ENCODE measurements around the gene NGFR. TPM values are rescaled to one million over a fixed set of nuclear protein-coding genes. Genes with fewer than 3 reads are reported as not detected.

Gene NGFR
- total RNA-seq, 1 donor, result under 0.01 TPM

- no peak overlapping the region for H3K4me3 ChIP-seq (ENCODE audit: low read depth, low read length)
- TF ChIP-seq, protein P1, sequence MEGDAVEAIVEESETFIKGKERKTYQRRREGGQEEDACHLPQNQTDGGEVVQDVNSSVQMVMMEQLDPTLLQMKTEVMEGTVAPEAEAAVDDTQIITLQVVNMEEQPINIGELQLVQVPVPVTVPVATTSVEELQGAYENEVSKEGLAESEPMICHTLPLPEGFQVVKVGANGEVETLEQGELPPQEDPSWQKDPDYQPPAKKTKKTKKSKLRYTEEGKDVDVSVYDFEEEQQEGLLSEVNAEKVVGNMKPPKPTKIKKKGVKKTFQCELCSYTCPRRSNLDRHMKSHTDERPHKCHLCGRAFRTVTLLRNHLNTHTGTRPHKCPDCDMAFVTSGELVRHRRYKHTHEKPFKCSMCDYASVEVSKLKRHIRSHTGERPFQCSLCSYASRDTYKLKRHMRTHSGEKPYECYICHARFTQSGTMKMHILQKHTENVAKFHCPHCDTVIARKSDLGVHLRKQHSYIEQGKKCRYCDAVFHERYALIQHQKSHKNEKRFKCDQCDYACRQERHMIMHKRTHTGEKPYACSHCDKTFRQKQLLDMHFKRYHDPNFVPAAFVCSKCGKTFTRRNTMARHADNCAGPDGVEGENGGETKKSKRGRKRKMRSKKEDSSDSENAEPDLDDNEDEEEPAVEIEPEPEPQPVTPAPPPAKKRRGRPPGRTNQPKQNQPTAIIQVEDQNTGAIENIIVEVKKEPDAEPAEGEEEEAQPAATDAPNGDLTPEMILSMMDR (IDR thresholded peaks at IDR 0.05; ENCODE audit: insufficient read depth, low read depth, low read length), result no peak
- DNase-seq (ENCODE audit: low read depth), result no peak
These were observed 14.1 kb upstream of the NGFR start for GRCh38 chr17:49480836-49481615.

DNA sequence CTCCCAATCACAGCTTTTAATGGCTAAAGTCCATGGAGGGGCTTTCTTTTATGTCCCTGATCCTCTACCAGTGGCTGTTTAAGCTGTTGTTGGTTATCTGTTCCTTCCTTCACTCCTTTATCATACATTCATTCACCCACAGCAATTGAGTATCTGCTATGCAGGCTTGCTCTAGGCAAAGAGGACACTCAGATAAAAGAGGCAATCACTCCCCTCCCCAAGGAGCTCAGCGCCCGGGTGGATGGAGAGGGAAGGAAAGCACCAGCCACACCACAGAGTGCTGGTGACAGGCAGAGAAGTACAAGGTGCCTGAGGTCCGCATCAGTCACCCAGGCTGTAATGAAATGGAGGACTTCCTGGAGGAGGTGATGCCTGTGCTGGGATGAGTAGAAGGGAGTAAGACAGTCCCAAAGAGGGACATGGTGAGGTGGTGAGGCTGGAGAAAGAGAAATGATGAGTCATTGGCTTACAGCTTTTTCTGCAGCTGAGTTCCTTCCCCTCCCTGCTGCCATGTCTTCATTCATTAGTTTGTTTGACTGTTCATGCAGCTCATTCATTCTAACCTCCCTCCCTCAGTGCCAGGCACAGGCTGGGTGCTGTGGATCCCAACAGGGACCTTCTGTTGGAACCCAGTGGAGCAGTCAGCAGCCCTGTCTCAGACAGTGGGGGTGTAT lies 12.8 kb upstream of the NGFR start:
- no peak for DNase-seq (ENCODE audit: low read depth)
- TF ChIP-seq, protein P1 (IDR thresholded peaks at IDR 0.05; ENCODE audit: insufficient read depth, low read depth, low read length), result no peak

DNA sequence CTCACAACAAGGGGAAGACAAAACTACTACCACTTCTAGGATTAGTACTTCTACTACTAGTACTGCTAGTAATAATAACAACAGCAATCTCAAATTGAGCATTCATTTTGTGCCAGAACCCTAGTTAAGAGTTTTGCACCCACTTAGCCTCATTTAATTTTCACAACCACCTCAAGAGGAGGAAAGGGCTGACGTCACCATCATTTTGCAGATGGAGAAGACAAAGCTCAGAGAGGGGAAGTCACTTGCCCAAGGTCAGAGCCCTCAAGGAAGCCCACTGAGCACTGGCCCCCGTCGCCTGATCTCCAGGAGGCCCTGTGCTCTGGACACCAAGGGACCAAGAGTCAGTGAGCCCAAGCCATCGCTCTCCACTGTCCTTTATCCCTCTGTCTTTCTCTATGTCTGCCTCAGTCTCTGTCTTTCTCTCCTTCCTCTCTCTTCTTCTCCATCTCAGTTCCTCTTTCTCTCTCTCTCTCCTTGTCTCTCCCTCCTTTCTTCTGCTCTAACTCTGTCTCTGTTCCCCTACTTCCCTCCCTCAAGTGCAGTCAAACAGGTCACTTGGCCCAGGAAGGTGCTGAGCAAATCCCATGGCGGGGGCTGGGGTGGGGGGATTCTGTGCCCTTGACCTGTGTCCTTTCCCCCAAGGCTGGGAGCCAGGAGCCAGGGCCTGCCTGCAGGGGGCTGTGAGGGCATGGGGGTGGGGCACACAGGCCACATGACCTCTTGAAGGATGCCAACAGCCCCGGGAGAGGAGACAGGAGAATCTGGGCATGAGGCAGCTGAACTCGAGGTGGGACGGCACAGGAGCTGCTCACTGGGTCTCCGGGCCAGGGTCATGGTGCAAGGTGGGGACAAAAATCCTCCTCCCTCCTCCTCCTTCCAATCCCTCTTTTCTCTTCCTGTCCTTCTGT lies 11.2 kb upstream of the NGFR start:
- DNase-seq (ENCODE audit: low read depth), result no peak
- H3K4me3 ChIP-seq (ENCODE audit: low read depth, low read length), result no peak overlapping the region
- TF ChIP-seq, protein P1 (IDR thresholded peaks at IDR 0.05; ENCODE audit: insufficient read depth, low read depth, low read length), result no peak

More for the DNA sequence above, 12.8 kb upstream of the NGFR start:
- no peak overlapping the region for H3K4me3 ChIP-seq (ENCODE audit: low read depth, low read length)

DNA sequence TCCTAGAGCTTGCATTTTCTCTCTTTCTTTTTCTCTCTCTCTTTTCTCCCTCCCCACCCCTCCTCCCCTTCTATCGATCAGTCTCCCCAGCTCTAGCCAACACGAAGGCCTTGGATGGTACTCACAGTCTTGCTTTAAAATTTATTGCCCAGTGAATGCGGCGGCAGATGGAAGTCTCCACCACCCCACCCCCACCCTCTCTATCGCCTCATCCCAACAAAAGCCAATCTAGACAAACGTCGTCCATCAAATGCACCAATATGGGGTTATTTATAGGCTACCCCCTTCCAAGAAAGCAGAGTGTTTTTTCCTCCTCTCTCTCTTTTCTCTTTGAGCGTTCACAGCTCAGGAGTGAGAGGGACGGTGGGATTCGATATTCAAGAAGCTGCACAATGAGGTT lies 10.5 kb upstream of the NGFR start:
- no peak overlapping the region for H3K4me3 ChIP-seq (ENCODE audit: low read depth, low read length)
- no peak for DNase-seq (ENCODE audit: low read depth)
- TF ChIP-seq, protein P1 (IDR thresholded peaks at IDR 0.05; ENCODE audit: insufficient read depth, low read depth, low read length), result no peak

- TF ChIP-seq, protein P1 (IDR thresholded peaks at IDR 0.05; ENCODE audit: insufficient read depth, low read depth, low read length), result no peak
- DNase-seq (ENCODE audit: low read depth), result no peak
- H3K4me3 ChIP-seq (ENCODE audit: low read depth, low read length), result no peak overlapping the region
These were observed 9.0 kb upstream of the NGFR start for GRCh38 chr17:49486012-49486641.

- TF ChIP-seq, protein P1 (IDR thresholded peaks at IDR 0.05; ENCODE audit: insufficient read depth, low read depth, low read length), result no peak
- no peak for DNase-seq (ENCODE audit: low read depth)
- no peak overlapping the region for H3K4me3 ChIP-seq (ENCODE audit: low read depth, low read length)
These were observed 7.9 kb upstream of the NGFR start for GRCh38 chr17:49487183-49487582.
